ACC112 (cell line): ENCODE data around the gene SLC37A1.

Source experiments
- H2AFZ ChIP-seq: fragments of 200-600 bp; sonication (generic); one replicate; pipeline ENCODE4 v1.6.0; 2017; ENCODE audit warnings: antibody characterized with exemption, low read length; ENCODE audit not compliant: unreplicated experiment
- H3K27ac ChIP-seq: fragments of 200-600 bp; sonication (generic); 2 replicates; pipeline ENCODE4 v1.5.1; 2014; ENCODE audit warnings: low read depth, mild to moderate bottlenecking, antibody characterized with exemption, low read length, moderate library complexity
- H3K27me3 ChIP-seq: fragments of 200-600 bp; sonication (generic); 2 replicates; pipeline ENCODE4 v1.6.1; 2014; ENCODE audit warnings: mild to moderate bottlenecking, antibody characterized with exemption, low read length, moderate library complexity, mixed read lengths; ENCODE audit not compliant: insufficient read depth
- H3K36me3 ChIP-seq: fragments of 200-600 bp; sonication (generic); 2 replicates; pipeline ENCODE4 v1.6.1; 2016; ENCODE audit warnings: mild to moderate bottlenecking, antibody characterized with exemption, low read length, moderate library complexity, mixed read lengths; ENCODE audit not compliant: insufficient read depth
- H3K4me1 ChIP-seq: fragments of 200-600 bp; sonication (generic); one replicate; pipeline ENCODE4 v1.6.1; 2016; ENCODE audit warnings: low read length, mixed read lengths; ENCODE audit not compliant: insufficient read depth, unreplicated experiment, control insufficient read depth
- H3K4me3 ChIP-seq: fragments of 200-600 bp; sonication (generic); 2 replicates; pipeline ENCODE4 v1.5.1; 2014; ENCODE audit warnings: mild to moderate bottlenecking, low read depth, low read length
- H3K79me2 ChIP-seq: fragments of 200-600 bp; sonication (generic); one replicate; pipeline ENCODE4 v1.6.0; 2016; ENCODE audit warnings: low read length; ENCODE audit not compliant: control insufficient read depth, unreplicated experiment, insufficient read depth

SLC37A1 gene

DNA sequence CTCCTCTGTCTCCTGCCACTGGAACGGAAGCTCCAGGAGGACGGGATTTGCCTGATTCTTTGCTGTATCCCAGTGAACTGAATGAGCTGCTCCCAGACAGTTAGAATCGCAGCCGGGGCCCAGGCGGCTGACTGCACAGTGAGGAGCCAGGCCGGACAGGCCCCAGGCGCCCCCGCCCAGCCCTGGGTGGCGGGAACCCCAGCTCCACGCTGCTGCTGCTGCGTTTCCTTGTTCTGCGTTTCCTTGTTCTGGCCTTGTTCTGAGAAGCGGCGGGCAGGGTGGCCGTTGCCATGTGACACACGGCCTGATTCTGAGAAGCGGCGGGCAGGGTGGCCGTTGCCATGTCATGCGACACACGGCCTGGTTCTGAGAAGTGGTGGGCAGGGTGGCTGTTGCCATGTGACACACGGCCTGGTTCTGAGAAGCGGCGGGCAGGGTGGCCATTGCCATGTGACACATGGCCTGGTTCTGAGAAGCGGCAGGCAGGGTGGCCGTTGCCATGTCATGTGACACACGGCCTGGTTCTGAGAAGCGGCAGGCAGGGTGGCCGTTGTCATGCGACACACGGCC lies 56.2 kb downstream of the SLC37A1 start:
- H2AFZ ChIP-seq, result no peak overlapping the region
- no peaks in the 10 kb centered on the region for H3K4me1 ChIP-seq
- no peaks in the 10 kb centered on the region; the same call in 1 of the 2 replicates for H3K27me3 ChIP-seq
- no peak overlapping the region for H3K4me3 ChIP-seq
- no peaks in the 10 kb centered on the region for H3K79me2 ChIP-seq
- H3K36me3 ChIP-seq, result no peaks in the 10 kb centered on the region
- H3K27ac ChIP-seq, result no peak overlapping the region

DNA sequence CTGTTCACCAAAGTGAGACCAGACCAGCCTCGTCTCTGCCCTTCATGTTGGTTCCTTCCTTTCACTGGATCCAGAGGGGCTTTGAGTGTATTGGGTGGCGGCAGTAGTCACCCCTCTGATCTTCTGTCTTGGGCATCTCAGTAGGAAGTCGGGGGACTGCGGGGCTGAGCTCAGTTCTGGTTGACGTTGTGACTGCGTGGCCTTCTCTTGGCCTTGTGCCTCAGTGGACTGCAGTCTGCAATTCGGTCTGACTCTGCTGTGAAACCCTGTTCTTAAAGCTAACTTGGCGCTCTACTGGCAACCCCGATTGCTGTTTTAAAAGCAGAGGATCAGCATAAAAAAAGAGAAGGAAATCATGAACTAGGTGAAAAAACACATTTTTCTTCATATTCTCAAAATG lies 56.7 kb downstream of the SLC37A1 start:
- Histone ChIP-seq H3K4me1 (no peaks in the 10 kb centered on the region), H3K27ac (no peak overlapping the region), H3K36me3 (no peaks in the 10 kb centered on the region), H2AFZ (no peak overlapping the region), H3K4me3 (no peak overlapping the region), H3K79me2 (no peaks in the 10 kb centered on the region), H3K27me3 (no peaks in the 10 kb centered on the region; the same call in 1 of the 2 replicates)

DNA sequence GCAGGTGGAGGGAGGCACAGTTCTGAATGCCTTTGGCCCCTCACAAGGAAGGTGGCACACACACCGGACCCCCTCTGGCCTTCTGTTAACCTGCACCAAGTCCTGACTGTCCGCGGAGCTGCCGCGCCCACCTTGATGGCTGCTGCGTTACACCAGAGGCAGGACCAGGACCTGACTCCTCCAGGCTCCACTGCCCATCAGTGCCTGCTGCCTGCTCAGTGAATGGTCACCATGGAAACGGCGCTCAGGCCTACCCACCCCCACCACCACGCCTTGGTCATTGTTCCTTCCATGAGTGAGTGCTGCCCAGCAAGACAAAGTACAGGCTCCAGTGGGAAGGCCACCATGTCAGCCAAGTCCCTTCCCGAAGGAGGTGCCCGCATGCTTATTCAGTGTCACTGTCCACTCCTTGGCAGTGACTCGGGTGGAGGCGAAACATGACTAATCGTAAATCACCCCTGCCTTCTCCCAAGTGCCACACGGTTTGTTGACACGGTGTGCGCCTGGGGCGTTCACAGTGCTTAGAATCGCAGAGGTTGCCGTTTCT lies 57.3 kb downstream of the SLC37A1 start:
- Histone ChIP-seq H3K79me2 (no peaks in the 10 kb centered on the region), H2AFZ (no peak overlapping the region), H3K36me3 (no peaks in the 10 kb centered on the region), H3K4me1 (no peaks in the 10 kb centered on the region), H3K27ac (no peak overlapping the region), H3K4me3 (no peak overlapping the region), H3K27me3 (no peaks in the 10 kb centered on the region; the same call in 1 of the 2 replicates)

DNA sequence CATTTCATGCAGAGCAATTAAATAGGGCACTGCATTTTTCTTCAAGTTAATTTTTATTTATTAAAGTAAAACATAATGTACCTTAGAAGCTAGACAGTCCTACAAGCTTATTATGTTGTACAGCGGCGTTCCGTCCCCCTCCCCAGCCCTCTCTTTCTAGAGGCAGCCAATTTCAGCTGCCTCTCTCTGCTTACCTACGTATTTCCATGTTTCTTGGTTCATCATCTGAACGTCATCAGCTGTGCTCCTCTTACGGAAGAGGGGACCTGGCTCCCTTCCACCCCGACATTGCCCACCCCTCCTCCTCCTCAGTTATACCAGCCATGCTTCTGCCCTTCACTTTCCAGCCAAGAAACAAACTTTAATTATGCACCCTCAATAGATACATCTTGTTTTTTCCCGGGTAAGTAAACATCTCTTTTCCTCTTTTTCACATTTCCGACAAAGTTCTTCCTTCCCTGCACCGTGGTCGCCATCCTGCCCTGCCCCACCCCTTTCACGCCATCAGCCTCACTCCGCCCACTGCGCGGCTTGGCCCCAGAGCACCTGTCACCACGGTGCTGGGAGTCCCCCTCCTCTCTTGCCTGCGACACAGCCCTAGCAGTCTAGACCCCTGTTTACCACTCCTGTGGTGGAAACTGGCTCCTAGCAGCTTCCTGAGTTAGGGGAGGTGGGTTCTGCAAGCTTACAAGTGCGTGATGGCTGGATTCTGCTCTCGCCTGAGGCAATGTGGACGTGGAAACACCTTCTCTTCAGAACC lies 57.9 kb downstream of the SLC37A1 start:
- H3K4me1 ChIP-seq, result no peaks in the 10 kb centered on the region
- H3K79me2 ChIP-seq, result no peaks in the 10 kb centered on the region
- H2AFZ ChIP-seq, result no peak overlapping the region
- no peak overlapping the region for H3K27ac ChIP-seq
- no peaks in the 10 kb centered on the region; the same call in 1 of the 2 replicates for H3K27me3 ChIP-seq
- no peak overlapping the region for H3K4me3 ChIP-seq
- H3K36me3 ChIP-seq, result no peaks in the 10 kb centered on the region

DNA sequence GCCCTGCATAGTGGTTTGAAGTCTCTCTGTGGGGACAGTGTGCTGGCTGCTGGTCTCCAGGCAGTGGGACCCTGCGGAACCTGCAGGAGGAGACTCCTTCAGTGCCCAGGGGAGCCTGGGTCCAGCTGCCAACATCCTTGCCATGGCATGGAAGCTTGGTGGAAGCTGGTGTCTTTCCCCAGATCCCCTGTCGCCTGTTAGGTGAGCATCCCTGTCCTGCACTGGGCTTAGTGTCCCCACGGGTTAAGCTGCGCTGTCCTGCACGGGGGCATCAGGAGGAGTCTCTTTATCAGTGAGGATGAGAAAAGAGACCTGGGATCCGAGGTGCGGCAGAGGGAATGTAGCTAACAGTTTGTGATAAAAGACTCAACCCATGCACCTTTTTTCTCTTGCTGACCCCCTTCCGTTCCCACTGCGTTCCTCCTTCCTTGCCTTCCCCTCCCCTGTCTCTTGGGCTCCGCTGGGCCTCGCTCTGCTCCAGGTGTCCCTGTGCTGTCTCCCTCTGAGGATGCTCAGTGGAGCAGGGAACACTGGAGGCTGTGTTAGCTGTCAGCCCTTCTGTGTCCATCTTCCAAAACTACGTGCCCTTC lies 59.3 kb downstream of the SLC37A1 start:
- no peak overlapping the region for H3K4me3 ChIP-seq
- H2AFZ ChIP-seq, result no peak overlapping the region
- no peaks in the 10 kb centered on the region; the same call in 1 of the 2 replicates for H3K27me3 ChIP-seq
- no peaks in the 10 kb centered on the region for H3K4me1 ChIP-seq
- H3K27ac ChIP-seq, result no peak overlapping the region
- H3K36me3 ChIP-seq, result no peaks in the 10 kb centered on the region
- no peaks in the 10 kb centered on the region for H3K79me2 ChIP-seq

GRCh38 chr21:42574234-42575027 lies 60.8 kb downstream of the SLC37A1 start:
- Histone ChIP-seq H3K27ac (no peak overlapping the region), H3K36me3 (no peaks in the 10 kb centered on the region), H2AFZ (no peak overlapping the region), H3K79me2 (no peaks in the 10 kb centered on the region), H3K4me3 (no peak overlapping the region), H3K4me1 (no peaks in the 10 kb centered on the region), H3K27me3 (peaks cover 7% of the 10 kb centered on the region; the same call in 1 of the 2 replicates)

- H3K27ac ChIP-seq, result no peak overlapping the region
- no peak overlapping the region for H2AFZ ChIP-seq
- peaks cover 9% of the 10 kb centered on the region; the same call in 1 of the 2 replicates for H3K27me3 ChIP-seq
- no peaks in the 10 kb centered on the region for H3K79me2 ChIP-seq
- no peaks in the 10 kb centered on the region for H3K4me1 ChIP-seq
- H3K4me3 ChIP-seq, result no peak overlapping the region
- no peaks in the 10 kb centered on the region for H3K36me3 ChIP-seq
Measured at GRCh38 chr21:42575111-42575510, 61.5 kb downstream of the SLC37A1 start.

- H3K27me3 ChIP-seq, result peaks cover 9% of the 10 kb centered on the region; the same call in 1 of the 2 replicates
- H3K4me1 ChIP-seq, result no peaks in the 10 kb centered on the region
- no peaks in the 10 kb centered on the region for H3K36me3 ChIP-seq
- no peak overlapping the region for H3K4me3 ChIP-seq
- no peaks in the 10 kb centered on the region for H3K79me2 ChIP-seq
- H3K27ac ChIP-seq, result no peak overlapping the region
- no peak overlapping the region for H2AFZ ChIP-seq
Measured at GRCh38 chr21:42576639-42577038, 63.0 kb downstream of the SLC37A1 start.

- no peak overlapping the region for H3K27ac ChIP-seq
- H2AFZ ChIP-seq, result no peak overlapping the region
- no peak overlapping the region for H3K4me3 ChIP-seq
- no peaks in the 10 kb centered on the region for H3K36me3 ChIP-seq
- no peaks in the 10 kb centered on the region for H3K79me2 ChIP-seq
- no peaks in the 10 kb centered on the region for H3K4me1 ChIP-seq
- peaks cover 17% of the 10 kb centered on the region for H3K27me3 ChIP-seq
Measured at GRCh38 chr21:42578034-42578433, 64.4 kb downstream of the SLC37A1 start.

- Histone ChIP-seq H3K27me3 (peaks cover 17% of the 10 kb centered on the region), H3K27ac (no peak overlapping the region), H2AFZ (no peak overlapping the region), H3K79me2 (no peaks in the 10 kb centered on the region), H3K4me3 (no peak overlapping the region), H3K36me3 (no peaks in the 10 kb centered on the region), H3K4me1 (no peaks in the 10 kb centered on the region)
Measured at GRCh38 chr21:42578761-42579415, 65.2 kb downstream of the SLC37A1 start.
